ENCODE data around the gene PRDM13.

Gene PRDM13

DNA sequence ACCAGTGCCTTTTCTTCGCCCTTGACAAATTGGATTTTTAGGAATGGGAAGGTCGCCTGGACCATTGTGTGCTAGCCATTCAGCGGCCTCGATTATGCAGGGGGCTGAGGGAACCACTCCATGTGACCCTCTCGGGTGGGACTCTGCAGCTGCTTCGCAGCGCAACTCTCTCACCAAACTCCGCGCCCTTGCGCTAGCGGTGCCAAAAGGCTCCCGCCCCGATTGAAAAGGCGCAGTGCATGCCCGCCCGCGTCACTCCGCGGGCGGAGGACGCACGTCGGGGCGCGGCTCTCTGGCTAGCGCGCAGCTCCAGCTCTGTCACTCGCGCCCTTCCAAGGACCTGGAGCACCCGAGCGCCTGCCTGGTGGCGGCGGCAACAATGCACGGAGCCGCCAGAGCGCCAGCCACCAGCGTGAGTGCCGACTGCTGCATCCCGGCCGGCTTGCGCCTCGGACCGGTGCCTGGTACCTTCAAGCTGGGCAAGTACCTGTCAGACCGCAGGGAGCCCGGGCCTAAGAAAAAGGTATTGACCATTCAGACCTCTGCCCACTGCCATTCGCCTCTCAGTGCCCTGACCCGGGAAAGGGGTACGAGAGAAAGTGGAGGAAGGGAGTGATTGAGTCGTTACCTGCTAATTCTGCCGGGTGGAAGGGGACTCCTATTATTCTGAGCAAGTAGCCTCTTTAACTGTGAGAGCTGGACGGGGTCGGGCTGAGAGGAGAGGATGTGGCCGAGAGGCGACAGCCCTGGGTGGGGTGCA, at the start of gene PRDM13:
TSS of gene PRDM13 (plus strand) at position 178 of the 760 bp plus-strand sequence. CDS start at position 380, 202 bp downstream.
- TF ChIP-seq, protein P1, sequence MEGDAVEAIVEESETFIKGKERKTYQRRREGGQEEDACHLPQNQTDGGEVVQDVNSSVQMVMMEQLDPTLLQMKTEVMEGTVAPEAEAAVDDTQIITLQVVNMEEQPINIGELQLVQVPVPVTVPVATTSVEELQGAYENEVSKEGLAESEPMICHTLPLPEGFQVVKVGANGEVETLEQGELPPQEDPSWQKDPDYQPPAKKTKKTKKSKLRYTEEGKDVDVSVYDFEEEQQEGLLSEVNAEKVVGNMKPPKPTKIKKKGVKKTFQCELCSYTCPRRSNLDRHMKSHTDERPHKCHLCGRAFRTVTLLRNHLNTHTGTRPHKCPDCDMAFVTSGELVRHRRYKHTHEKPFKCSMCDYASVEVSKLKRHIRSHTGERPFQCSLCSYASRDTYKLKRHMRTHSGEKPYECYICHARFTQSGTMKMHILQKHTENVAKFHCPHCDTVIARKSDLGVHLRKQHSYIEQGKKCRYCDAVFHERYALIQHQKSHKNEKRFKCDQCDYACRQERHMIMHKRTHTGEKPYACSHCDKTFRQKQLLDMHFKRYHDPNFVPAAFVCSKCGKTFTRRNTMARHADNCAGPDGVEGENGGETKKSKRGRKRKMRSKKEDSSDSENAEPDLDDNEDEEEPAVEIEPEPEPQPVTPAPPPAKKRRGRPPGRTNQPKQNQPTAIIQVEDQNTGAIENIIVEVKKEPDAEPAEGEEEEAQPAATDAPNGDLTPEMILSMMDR (IDR thresholded peaks at IDR 0.05), result no peak
- peak; percentile 56 for DNase-seq (ENCODE audit: low spot score)
- Histone ChIP-seq H3K27ac (no peak within 1 kb of the TSS), H3K4me3 (no peak within 1 kb of the TSS)

DNA sequence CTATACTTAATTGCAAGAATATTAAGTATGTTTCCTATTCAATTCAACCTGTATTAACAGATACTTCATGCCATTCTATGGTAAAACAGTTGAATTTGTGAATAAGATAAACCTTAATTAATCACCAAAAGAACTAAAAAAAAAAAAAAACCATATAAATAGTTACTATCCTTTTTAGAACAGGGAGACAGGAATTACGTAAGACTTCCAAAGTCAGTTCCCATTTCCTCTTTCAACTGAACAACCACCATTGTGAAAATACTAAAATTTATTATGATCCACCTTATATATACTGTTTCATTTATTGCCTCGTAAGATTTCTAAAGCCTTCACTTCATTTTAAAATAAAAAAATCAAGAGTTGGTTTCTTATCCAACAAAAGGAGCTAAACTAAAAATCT, 47.6 kb upstream of the PRDM13 start:
- H3K4me3 ChIP-seq, result no peak overlapping the region
- no peak overlapping the region for H3K27ac ChIP-seq
- no peak for DNase-seq (ENCODE audit: low spot score)
- TF ChIP-seq, protein P1 (IDR thresholded peaks at IDR 0.05), result no peak

DNA sequence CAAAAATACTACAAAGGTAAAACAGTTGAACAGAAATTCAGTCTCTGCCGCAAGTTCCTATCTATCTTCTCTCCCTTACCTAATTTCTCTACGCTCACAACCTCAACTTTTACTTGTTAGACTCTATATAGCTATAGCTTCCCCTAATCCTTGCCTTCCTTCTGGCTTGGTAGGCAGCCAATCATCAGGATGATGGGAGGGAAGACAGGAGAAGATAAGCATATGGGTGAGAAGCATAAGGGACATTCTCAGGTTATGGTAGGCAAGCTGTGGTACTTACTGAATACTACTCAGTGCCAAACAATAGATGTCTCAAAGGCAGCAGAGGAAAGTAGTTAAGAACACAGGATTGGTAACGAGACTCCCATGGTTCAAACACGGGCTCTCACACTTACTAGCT, 46.0 kb upstream of the PRDM13 start:
- H3K27ac ChIP-seq, result no peak overlapping the region
- H3K4me3 ChIP-seq, result no peak overlapping the region
- DNase-seq (ENCODE audit: low spot score), result no peak
- TF ChIP-seq, protein P1 (IDR thresholded peaks at IDR 0.05), result no peak

DNA sequence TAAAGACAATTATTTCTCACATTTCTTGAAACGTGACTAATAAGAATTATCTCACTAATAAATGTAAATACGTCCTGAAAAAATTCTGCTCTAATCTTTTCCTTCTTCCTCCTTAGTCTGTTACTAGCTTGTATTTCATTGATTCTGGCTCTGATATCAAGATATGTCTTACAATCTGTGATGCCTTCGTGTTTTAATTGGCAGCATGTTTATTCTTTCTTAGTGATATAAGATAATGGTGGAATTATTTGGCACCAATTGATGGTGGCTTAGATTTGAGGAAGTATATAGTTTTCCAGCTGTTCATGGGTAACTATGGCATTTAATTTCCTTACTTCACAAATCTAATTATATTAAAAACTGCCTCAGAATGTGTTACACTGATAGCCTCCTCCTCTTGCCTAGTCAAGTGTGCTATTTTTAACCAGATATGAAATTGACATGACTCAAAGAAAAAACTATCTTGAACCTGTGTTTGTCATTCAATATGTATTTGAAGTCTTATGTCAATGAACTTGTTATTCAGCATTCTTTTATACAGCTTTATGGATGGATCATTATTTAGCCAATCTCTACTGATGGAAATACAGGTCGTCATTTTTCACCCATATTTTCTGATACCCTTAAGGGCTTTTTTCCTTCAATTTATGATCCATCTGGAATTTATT, 43.4 kb upstream of the PRDM13 start:
- TF ChIP-seq, protein P1 (IDR thresholded peaks at IDR 0.05), result no peak
- Histone ChIP-seq H3K4me3 (no peak overlapping the region), H3K27ac (no peak overlapping the region)
- no peak for DNase-seq (ENCODE audit: low spot score)

DNA sequence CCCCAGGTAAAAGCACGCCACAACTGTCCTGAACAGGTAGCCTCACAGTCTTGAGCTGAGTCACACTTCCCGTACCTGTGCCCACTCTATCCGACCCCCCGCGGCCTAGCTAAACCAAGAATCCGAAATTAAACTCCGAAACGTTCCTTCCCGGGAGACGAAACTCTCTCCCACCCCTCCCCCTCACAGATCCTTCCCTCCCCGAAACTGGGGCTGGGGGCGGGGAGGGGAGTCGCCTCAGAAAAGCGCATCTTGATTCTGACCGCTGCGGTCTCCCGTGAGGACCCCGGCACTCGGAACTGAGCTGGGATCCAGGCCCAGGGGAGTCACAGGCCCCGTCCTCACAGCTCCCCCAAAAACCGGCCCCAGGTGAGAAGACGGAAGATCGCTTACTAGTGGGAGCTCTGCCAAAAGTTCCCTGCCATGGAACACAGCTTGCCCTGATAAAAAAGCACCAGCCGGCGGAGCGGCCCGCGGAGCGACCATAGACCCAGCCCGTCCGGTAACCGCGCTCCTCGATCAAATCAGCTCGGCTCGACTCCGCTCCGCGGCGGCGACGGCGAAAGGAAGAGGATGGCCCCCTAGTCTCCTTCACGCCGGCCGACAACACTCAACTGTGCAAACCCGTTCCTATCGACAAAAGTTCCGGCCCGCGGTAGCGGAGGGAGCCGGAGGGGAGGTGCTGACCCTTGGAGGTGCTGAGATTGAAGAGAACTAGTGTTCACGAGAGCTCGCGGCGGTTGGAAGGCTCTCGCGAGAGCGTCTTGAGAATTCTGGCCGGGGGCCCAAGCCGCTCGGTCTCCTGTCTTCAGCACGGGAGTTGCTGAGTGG, 38.3 kb upstream of the PRDM13 start, which contains the start of gene CCNC:
TSS of gene CCNC (minus strand) at position 558 of the 831 bp plus-strand sequence. CDS start at position 425, 133 bp downstream.
- Histone ChIP-seq H3K4me3 (peak within 1 kb of the TSS; percentile 95), H3K27ac (peak within 1 kb of the TSS; percentile 39 to 81)
- peak; percentile 95 for DNase-seq (ENCODE audit: low spot score)
- TF ChIP-seq, protein P1 (IDR thresholded peaks at IDR 0.05), result no peak

DNA sequence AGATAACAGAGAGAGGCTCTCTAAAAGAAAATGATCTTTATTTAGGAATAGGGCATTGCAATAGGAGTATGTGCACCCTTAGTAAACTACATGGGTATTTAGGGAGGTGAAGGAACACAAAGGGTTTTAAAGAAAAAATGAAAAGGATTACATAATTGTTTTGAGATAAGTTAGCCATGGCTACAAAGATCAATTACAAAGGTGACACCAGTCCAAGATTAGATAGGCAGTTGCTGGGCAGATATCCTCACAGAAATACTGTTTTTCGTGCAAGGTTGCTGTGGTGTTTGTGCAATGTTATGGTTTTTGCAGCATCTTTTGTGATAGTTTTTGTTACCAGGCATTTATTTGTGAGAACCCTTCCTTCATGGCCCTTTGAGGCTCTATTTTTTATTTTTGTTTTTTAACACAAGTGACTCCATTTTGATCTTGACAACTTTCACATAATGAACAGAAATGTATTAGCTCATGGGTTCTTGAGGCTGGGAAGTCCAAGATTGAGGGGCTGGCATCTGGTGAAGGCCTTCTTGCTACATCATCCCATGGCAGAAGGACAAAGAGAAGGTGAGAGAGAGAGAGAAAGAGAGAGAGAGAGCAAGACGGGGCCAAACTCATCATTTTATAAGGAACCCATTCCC, 32.5 kb upstream of the PRDM13 start:
- TF ChIP-seq, protein P1 (IDR thresholded peaks at IDR 0.05), result no peak
- no peak for DNase-seq (ENCODE audit: low spot score)
- Histone ChIP-seq H3K4me3 (no peak overlapping the region), H3K27ac (no peak overlapping the region)

All from coronary artery (tissue), 2 donors.